GM19025 (cell line): Measurements from ENCODE around the gene TRMT61A.
"Not testable (repeated sequence)": the region's sequence is repeated elsewhere in the genome, so short reads cannot be mapped to it uniquely, and the experiment has no call there.

Source experiments
- ATAC-seq: cut with Tn5 transposase; IDR thresholded peaks from one replicate; pipeline ENCODE4 v1.9.1; 2021; ENCODE audit warnings: mild to moderate bottlenecking, low read depth, moderate library complexity; ENCODE audit not compliant: unreplicated experiment

TRMT61A gene

DNA sequence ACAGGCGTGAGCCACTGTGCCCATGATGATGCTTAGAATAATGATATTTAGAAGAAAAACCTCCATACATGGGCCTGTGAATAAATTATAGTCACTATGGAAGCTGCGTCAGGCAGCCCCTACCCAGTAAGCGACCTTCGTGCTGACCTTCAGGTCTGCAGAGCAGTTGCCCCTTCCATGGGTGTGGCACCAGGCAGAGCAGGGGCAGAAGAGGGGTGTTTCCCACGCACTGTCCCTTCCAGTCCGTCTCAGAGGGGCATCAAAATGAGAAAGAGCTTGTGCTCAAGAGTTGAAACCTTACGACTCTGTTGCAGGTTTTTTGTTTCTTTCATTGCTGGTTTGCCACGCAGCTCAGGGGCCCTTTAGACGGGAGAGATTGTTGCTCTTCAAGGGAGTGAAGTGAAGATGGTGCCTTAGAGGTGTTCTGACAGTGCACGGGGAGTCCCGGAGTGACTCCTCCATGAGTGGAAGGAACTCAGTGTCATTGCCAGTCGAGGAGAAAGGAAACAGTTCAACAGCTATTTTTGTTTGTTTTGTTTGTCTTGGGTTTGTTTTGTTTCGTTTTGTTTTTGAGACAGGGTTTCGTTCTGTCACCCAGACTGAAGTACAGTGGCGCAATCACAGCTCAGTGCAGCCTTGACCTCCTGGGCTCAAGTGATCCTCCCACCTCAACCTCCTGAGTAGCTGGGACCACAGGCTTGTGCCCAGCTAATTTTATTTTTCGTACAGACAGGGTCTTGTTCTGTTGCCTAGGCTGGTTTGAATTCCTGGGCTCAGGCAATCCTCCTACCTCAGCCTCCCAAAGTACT, 20.3 kb upstream of the TRMT61A start:
- ATAC-seq: no peak

DNA sequence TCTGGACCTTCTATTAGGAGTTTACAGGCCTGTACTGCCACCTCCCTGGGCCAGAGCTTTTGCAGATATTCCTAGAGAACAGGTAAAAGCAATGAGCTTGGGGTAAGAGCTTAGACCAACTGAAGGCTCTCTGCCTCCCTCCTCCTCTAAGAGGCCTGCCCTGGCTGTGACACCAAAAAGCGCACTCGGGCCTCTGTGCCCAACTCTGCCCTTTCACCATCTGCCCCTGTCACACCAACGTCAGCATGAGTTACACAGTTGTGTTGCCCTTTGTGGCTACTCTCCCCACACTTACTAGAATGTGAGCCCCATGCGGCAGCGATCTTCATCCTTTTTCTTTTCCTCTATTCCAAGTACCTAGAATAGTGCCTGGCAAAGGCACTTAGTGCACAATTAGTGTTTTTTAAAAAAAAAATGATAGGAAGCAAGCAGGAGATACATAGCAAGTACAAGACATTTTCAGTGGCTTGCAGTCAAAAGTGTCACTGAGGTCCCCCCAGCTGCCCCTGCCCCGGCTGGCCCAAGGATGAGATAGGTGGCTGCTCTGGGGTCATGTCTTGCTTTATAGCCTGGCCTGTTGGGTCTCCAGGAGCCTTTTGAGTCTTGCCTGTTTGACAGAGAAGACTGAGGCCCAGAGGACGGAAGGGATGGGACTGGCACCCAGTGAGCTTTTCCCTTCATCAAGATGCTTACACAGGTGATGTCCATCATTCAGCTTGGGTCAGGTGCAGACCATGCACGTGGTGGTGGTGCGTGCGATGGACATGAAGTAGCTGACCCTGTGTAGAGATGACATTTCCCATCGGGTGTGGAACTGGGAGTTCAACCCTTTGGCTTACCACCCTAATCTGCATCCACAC, 18.9 kb upstream of the TRMT61A start:
- no peak for ATAC-seq

DNA sequence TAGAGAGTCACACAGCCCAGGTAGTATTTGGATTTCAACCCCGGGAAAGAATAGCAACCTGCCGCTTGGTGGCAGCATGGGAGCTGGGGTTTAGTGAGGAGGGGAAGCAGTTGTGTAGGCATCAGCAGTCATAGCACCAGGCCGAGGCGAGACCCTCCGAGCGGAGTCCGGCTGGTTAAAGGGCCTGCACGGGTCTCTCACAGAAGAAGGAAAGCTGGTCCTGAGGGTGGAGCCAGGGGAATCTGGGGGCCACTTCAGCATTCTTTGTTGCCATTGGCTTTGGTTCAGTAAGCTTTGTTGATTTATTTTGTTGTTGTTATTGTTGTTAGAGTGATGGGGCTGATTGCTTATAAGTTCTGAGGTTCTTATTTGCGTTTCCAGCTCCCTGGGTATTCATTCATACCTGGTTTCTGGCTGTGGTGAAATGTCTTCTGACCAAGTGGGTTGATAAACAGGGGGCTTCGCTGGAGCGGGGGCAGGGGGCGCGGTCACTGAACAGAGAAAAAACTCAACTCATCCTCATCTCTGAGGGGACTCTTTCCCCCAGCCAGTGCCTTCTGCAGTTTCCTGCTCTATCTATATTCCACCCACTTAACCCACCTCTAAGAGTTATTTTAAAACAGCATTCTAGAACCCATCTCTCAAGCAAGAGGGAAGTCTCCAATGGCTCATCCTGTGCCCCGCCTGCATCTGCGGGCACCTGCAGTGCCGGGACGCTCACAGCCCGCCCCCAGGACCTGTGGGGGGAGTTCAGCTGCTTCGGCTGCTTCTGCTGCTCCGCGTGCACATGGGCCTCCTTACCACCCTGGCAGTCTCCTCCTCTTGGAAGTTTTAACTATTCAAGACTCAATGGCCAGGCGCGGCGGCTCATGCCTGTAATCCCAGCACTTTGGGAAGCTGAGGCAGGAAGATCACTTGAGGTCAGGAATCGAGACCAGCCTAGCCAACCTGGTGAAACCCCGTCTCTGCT, 18.0 kb upstream of the TRMT61A start:
- no peak for ATAC-seq

DNA sequence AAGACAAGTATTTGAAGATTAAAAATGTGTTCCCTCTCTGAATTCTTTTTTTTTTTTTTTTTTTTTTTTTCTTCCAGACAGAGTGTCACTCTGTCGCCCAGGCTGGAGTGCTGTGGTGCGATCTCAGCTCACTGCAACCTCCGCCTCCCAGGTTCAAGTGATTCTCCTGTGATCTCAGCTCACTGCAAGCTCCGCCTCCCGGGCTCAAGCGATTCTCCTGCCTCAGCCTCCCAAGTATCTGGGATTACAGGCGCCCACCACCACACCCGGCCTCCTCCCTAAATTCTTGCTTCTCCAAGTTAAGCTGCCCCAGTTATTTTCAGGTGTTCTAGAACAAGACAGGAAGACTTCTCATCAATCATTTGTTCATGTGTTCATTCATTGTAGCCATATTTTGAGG, 16.8 kb upstream of the TRMT61A start:
- ATAC-seq: not testable (repeated sequence)

DNA sequence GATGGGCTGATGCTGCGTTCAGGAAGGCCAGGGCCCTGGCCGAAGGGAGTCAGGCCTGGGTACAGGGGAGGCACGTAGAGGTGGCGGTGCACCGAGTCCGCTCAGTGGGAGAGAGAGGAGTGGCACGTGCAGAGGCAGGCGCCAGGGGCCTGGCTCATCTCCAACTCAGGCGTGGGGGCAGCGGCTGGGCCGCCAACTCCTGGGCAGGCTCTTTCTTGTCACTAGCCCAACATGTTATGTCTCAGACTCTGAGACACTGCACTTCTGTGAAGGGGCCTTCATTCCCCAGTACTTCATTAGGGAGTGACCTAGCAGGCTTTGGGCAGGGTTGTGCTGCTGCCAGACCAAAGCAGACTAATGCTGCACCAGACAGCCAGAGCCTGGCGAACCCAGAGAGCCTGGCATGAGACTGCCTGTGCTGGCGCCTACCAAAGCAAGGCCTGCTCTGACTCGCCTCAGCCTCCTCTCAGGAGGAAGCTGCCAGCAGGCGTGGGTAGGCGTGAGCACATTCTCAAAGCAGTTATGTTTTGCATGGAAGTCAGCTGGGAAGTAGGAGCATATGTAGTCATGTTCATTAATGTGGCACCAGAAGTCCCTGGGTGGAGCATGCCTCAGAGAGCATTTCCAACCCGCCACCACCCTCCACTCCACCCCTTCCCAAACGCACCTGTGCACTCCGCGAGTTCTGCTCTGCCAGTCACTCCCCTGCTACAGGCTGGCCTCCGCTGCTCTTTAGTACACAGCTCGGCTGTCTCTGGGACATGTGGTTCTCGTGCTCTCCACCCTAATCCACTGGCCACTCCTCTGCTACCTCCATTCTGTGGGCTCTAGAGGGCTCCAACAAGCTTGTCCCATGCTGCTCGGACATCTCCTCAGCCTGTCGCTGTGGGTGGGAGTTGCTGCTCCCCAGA, 16.0 kb upstream of the TRMT61A start:
- ATAC-seq: no peak

DNA sequence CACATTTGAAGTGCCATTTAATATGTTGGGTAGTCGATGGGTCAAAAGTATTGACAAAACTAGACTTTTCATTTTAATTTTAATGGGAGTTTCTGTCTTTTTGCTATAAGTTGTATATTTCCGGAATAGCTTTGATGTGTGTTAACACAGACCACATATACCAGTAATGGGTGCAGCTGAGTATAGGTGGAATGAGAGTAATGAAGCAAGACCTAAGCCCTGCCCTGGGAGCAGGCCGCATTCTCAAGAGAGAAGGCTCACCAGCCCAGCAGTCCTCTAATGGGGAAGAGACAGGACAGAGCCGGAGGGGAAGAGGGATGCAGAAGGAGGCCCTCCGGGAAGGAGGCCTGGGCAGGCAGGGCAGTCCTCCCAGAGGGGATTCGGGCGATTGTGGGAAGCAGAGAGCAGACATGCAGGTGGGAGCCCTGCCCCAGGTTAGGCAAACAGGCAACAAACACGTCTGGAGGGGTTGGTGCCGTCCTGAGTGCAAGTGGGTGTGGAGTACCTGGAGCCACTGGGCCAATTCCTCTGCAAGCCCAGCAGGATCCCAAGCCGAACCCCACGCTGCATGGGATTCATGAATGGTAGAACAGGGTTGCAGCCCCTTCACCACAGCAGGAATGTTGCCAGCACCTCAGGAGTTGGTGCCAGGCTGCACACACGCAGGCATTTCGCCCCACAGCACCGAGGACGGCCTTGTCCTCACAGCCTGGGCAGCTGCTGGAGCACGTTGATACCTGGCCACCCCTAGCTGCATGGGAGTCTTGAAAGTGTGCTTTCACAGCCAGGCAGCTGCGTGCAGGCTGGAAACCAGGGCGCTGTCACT, 14.2 kb upstream of the TRMT61A start:
- ATAC-seq: no peak

DNA sequence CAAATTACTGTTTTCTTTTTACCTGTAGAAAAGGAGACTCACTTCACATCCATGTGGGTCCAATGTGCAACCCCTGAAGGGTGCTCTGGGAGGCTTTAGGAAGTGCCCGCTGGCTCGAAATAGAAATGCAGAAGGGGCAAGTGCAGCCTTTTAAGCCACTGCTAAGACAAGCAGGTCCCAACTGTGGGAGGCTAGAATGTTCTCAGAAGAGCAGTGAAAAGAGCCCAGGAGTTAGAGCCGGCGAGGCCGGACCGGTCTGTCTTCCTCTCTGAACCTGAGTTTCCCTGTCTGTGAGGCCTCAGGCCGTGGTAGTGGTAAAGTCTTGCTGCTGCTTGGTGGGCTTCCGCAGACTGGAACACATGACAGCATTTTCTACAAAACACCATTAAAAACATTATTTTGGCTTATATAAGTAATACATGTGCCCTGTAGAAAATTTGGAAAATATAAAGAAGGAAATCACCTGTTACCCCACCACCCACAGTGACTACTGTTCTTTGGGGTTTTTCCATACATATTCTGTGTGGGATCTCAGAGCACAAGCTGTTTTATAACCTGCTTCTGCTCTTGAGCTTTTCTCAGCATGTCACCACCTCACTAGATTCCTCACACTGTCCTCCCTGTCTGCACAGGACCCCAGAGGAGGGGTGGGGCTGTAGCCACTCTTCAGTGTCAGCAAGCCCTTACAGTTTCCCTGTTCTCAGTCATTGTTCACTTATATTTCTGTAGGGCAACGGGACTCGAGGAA, 12.4 kb upstream of the TRMT61A start:
- no peak for ATAC-seq

DNA sequence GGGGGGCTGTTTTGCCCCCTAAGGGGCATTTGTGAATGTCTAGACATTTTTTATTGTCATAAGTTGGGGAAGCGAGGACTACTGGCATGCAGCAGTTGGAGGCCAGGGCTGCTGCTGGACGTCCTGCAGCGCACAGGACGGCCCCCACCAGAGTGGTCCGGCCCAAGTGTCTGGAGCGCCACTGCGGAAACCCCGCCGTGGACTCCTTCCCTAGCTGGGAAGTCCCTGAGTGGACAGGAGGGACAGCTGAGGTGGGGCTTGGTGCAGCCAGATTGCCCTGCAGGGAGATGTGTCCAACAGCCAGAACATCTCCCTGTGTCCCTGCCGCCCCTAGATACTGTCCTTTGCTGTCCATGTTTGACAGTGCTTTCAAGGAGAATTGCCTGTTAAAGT, 11.8 kb upstream of the TRMT61A start:
- no peak for ATAC-seq

DNA sequence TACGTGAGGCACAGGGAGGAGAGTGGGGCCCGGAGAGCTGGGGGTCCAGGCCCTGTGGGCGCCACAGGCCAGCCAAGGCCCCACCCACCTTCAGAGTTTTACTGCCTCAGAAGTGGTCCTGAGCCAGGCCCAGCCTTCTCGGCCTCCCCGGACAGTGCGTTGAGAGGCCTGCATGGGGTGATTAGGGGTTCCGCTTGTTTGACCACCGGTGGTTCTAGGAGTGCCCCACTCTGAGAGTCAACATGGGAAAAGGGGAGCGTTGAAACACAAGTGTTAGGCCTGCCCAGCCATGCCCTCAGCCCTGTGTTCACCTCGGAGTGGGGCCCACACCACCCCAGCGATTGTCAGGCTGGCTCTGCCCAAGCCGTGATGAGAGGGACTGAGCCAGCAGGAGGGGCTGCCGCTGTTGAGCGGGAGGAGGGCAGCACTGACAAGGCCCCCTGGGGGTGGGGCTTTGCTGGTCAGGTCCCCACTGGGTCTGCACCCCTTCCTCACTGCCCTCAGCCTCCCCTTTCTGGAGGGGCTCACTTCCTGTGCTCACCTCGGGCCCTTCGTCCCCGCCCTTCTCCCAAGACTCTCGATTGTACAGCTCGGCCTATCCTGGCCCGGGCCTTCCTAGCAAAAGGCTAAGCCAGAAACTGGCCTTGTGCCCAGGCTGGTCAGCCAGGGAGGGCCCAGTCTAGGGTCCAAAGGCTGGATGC, 11.1 kb upstream of the TRMT61A start:
- ATAC-seq: no peak

DNA sequence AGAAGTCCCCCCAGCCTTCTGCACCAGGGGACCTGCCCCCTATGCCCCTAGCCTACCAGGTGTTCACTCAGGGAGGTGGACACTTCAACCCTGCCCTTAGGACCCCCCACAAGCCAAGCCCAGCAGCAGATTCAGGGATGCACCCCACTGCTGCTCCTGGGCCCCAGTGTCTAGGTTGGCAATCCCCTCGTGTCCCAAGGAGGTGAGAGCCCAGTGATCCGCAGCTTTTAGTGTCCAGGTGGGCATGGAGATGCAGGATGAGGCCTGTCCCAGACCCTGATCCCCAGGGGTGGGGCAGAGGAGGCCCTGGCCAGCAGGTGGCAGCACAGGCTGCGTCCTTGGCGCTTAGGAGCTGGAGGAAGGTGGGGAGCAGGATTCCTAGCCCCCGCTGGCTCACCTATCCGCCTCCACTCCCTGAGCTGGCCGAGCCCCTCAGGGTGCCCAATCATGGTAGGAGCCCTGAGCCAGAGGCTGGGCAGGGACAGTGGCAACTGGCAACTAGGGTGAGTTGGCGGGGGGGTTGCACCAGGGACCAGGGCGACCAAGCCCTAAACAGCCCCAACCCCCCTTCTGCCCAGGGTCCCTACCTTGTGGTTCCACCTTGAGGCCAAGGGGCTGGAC, 10.5 kb upstream of the TRMT61A start:
- no peak for ATAC-seq

DNA sequence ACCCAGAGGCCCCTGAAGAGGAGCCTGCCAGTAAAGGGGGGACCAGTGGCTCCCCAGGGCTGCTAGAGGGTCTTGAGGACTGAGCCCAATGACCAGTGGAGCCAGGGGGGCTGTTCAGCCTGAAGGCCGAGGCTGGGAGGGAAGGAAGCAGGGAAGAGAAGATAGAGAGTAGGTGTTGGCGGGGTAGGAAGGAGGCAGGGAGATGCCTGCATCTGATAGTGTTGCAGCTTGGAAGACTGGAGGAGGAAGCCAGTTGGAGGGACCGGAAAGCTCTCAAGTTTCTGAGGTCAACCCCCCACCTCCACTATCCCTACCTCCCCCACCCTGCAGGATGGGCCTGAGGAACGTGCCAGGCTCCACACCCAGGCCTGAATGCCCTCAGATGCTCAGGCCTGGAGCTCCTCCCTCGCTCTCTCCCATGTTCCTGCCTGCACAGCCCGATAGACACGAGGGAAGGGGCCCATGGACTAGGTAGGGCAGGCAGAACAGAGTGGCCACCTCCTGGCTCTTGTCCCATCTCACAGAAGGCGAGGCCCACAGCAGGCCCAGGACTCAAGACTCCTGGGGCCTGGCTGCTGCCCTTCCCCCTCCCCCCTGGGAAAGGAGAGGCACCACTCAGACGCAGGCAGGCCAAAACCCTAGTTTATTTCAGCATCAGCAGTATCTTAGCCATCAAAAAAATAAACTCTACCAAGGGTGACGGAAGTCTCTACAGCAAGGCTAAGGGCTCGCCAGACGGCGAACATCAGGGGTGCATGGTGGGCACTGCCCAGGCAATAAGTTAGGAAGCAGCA, 9.8 kb upstream of the TRMT61A start:
- ATAC-seq: no peak

DNA sequence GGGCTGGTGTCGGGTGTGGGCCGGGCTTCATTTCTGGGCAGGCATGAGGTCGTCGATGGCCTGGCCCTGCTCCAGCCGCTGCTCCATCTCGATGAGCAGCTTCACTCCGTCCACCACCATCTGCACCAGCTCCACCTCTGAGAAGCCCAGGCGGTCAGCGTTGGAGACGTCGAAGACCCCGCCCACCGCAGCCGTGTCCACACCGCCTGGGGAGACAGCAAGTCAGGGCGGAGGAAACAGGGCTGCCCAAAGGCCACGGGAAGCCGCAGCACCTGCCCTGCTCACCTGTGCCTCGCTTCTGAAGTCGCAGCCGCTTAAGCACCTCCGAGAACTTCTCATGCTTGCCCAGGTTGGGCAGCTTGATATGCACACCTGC, 9.2 kb upstream of the TRMT61A start:
- ATAC-seq: no peak

DNA sequence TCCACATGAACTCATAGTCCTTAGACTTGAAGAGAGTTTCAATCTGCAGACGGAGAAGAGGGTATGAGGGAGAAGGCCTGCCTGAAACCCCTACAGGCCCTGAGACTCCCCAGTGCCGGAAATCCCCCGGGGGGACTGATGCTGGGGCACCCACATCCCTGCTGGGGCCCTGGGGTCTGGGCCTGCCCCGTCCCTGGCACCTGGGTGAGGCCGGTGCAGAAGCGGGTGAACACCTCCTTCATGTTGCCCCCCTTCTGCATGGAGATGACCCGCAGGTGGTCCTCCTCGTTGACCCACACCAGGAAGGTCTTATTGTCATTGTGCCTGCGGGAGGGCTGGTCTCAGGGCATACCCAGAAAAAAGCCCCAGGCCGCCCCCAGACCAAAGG, 8.7 kb upstream of the TRMT61A start:
- no peak for ATAC-seq

DNA sequence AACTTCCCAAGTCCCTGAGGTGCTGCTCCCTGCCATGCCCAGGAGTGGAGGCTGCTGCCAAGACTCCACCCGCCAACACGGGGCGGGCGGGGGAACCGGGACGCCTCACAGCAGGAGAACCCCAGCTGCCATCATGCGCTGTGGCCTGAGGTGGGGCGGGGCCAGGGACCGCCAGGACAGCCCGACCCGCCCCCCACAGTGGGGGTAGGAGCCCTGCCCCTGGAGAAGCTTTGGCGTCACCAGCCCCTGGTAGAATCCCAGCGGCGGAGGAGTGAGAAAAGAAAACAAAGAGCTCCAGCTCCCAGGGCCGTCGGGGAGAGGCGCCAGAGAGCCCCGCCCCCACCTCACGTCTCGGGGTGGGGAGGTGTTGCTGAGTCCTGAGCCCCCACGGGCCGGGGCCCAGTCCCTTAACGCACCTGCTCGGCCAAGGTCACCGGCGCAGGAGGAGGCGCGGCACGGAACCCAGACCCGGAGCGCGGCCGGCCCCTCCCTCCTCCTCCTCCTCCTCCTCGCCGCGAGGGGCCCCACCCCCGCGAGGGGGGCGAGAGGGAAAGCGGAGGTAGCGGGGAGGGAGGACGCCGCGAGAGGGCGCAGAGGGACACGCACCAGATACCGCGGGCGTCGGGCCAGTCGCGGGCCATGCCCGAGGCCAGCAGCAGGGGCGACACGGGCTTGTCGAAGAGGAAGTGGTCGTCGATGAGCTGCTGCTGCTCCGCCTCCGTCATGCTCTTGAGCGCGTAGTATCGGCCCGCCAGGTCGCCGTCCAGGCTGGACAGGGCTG, 8.1 kb upstream of the TRMT61A start:
- no peak for ATAC-seq

DNA sequence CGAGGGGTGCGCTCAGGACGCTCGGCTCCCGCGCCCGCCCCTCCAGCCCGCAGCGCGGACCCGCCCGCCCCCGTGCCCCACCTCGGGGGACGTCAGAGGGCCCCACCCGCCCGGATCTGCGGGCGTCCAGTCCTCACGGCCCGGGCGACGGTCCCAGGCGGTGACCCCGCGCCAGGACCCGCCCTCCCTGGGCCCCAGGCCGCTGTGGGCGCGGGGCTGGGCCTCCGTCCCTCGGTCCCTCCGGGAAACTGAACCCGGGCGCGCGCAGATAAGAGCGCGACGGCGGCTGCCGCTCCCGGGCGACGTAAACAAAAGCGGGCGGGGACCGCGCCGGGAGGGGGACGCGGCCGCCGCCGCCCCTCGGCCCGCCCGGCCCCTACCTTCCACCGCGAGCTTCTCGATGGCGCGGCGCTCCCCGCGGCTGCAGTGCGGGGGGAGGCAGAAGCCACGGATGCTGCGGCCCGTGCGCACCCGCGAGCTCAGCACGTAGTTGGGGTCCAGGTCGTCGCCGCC, 7.5 kb upstream of the TRMT61A start:
- ATAC-seq: no peak
